ENCODE data around the gene EBF3.

The EBF3 gene

DNA sequence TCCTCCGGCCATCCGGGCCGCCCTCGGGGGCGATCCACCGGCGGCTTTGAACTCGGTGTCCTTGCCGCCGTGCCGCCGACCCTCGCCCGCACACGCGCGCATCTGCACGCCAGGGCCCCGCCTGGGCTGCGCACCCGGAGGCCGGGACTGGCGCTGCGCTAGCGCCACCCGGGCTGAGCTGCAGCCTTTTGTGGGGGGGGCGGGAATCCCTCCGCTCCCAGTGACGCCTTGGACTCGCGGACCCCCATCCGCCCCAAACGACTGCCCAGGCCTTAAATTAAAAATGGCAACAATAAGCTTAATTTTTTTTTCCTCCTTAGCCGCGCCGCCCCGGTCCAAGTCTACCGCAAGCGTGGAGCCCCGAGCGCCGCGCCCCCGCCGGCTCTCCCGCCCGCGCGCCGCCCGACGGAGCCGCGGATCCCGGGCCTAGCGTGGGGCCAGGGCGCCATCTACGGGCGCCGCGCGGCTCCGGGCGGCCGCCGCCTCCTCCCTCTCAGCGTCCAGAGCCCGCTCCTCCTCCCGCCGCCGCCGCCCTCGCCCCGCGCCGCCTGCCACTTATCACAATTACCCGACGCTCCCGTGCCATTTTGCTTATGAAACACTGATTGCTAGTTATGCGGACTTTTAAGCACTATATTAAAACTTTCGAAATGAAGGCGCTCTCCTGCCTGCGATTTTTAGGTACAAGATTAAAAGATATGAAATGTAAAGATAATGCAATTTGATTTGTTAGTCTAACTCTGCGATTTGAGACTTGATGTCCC is 7.5 kb upstream of the EBF3 start:
- DNase-seq (ENCODE audit: low read depth in 3 of 3, low spot score in 1 of 3) = no peak

- no peak for DNase-seq (ENCODE audit: low read depth in 3 of 3, low spot score in 1 of 3)
These were observed 6.6 kb upstream of the EBF3 start for GRCh38 chr10:129970465-129971364.

- no peak for DNase-seq (ENCODE audit: low read depth in 3 of 3, low spot score in 1 of 3)
These were observed 5.9 kb upstream of the EBF3 start for GRCh38 chr10:129969911-129970464.

GRCh38 chr10:129969184-129969910 is 5.3 kb upstream of the EBF3 start:
- no peak for DNase-seq (ENCODE audit: low read depth in 3 of 3, low spot score in 1 of 3)

- no peak for DNase-seq (ENCODE audit: low read depth in 3 of 3, low spot score in 1 of 3)
These were observed 4.7 kb upstream of the EBF3 start for GRCh38 chr10:129968853-129969183.

DNA sequence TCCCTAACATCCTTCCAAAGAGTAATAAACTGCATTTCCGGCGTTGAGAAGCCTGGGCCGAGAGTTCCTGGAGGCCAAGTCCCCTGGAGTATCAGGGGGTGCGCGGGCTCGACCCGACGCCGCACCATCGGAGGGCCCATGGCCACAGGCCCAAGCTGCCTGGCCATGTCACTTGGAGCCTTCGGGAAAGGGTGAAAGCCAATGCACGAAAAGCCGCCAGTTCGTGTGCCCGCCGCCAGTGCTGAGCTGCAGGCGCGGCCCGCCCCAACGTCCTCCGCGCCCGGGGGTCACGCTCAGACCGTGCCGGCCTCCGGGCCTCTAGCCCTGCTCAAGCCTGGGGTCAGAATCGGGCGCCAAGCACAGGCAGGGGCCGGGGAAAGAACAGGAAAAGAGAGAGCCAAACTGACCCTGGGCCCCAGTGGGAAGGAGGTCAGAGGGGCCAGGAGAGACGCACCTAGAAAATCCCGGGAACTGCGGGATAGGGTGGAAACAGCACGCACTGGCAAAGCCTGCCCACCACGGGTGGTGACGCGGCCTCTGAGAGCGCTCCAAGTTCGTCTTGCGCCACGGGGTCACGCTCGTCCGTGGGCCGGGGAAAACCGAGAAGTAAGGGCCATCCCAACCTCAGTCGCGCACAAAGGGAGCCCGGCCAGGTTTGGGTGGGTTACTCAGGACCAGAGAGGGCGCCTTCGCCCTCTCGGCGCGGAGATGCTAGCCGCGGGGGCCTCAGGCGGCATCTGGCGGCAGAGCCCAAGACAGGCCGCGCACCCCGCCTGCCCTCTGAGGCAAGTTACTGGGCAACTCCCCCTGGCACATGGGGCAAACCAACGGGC is 4.2 kb upstream of the EBF3 start:
- DNase-seq (ENCODE audit: low read depth in 3 of 3, low spot score in 1 of 3) = no peak

- DNase-seq (ENCODE audit: low read depth in 3 of 3, low spot score in 1 of 3) = no peak
These were observed 3.5 kb upstream of the EBF3 start for GRCh38 chr10:129967579-129968019.

DNA sequence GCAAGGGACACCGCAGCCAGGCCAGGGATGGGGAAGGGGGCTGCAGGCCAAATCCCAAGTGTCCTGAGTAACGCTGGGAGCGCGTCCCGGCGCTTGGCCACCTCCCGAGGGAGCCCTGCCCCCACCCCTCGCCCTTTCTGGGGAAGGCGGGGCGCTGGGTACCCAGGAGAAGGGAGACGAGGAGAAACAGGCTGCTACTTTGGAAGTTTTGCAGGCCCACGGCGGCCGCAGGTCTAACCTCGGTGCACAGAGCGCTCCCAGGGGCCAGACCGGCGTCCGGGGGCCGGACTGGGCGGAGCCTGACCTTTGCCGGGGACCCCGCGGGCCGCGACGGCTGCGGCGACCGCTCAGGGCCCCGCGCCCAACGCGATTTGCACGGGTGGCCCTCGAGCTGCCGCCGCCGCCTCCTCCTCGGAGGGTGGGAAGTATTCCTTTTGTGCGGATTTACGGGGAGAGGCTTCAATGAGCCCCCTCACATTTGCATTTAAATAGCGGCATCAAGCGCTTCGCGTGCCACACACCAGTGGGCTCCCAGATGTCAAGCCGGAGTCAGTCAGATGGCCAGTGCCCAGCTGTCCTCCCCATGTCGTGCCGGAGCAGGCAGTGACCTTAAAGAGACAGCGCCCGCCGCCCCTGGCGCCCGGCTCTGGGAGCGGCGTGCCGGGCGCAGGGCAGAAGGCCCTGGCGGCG is 3.0 kb upstream of the EBF3 start:
- no peak for DNase-seq (ENCODE audit: low read depth in 3 of 3, low spot score in 1 of 3)

DNA sequence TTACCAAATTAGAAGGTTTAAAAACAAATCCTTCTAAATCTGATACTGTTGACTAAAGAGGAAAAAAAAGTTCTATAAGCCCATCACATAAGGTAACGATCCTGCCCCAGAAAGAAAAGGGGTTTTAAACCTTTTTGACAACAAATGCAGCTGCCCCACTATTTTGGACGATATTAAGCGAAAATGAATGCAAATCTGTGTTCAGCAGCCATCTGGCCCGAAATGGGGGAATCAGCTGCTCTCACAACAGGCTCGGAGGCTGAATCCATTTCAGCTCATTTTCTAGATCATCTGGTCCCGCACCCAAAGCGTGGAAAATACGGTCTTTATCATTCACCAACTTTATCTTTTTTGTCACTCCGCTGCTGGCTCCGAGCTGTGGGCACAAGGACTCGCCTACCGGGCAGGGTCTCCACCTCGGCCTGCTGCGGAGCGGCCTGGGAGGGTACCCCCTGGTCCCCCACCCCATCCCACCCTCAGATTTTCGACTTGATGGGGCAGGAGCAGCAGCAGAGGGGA is 2.4 kb upstream of the EBF3 start:
- DNase-seq (ENCODE audit: low read depth in 3 of 3, low spot score in 1 of 3) = no peak

DNA sequence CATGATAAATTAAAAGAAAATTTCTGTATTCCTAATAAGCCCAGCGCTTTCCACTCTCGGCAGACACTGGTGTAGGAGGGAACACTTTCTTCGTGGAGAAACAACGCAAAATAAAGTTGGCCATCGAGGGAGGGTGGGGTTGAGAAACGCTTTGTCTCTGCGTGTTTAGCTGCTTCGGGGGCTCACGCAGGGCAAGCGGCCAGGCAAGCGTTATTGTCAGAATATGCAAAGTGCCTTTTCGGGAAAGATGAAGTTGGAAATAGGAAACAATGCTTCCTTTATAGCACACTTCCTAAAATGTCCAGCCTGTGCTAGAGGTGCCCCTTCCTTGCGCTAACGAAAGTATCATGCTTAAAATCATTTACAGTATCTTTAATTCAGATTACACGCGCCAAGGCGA is 1.9 kb upstream of the EBF3 start:
- DNase-seq (ENCODE audit: low read depth in 3 of 3, low spot score in 1 of 3) = no peak

DNA sequence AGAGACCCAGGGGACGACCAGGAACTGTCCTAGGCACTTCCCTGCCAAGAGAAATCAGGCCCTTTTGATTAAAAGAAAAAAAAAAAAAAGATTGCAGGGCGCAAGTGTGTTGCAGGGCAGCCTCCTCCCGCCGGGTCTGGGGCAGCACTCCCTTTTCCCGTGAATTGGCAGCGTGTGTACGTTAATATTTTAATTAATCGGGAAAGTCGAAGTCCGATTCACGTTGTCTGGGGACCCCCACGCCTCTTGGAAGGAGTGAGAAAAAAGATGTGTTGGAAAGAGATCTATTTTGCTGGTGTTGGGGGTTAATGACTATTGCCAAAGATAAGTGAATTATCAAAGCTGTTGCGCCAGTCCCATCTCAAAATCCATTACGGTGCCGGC is 1.3 kb upstream of the EBF3 start:
- DNase-seq (ENCODE audit: low read depth in 3 of 3, low spot score in 1 of 3) = no peak

DNA sequence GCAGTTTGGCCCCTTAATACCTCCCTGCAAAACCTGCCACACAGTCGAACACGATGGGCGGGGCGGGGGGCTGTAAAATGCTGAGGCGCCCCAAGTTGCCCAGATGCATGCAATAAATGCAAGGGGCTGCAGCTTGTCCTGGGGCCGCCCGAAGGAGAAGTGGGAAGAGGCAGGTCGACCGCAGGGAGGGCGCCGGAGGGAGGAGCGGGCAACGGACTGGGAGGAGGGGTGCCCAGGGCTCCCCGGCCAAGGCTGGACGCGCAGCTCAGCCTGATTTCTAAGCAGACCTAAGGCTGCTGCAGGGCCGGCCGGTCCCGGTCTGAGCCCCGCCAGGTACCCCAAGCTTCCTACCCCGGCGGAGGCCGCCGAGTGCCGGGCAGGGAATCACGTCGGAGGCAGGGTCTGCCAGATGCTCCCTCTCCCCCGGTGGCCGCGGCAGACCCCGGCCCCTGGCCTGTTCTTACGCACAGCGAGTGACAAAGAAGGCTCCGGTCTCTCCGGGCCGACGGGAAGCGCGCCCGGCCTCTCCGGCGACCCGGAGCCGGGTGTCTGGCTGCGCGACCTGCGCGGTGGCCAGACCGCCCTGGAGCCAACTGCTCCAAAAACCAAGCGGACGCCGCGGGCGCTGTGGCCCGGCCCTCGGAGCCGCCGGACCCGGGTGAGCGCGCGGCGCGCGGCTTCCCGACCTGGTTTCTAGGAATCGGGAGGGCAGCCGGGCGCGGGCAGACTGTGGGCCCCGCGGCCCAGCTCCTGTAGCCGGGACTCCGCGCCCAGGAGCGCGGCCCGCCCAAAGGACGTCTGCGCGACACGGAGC is 744 bp upstream of the EBF3 start:
- no peak for DNase-seq (ENCODE audit: low read depth in 3 of 3, low spot score in 1 of 3)

- no peak for DNase-seq (ENCODE audit: low read depth in 3 of 3, low spot score in 1 of 3)
These were observed 1.0 kb downstream of the EBF3 start for GRCh38 chr10:129962872-129963640.

DNA sequence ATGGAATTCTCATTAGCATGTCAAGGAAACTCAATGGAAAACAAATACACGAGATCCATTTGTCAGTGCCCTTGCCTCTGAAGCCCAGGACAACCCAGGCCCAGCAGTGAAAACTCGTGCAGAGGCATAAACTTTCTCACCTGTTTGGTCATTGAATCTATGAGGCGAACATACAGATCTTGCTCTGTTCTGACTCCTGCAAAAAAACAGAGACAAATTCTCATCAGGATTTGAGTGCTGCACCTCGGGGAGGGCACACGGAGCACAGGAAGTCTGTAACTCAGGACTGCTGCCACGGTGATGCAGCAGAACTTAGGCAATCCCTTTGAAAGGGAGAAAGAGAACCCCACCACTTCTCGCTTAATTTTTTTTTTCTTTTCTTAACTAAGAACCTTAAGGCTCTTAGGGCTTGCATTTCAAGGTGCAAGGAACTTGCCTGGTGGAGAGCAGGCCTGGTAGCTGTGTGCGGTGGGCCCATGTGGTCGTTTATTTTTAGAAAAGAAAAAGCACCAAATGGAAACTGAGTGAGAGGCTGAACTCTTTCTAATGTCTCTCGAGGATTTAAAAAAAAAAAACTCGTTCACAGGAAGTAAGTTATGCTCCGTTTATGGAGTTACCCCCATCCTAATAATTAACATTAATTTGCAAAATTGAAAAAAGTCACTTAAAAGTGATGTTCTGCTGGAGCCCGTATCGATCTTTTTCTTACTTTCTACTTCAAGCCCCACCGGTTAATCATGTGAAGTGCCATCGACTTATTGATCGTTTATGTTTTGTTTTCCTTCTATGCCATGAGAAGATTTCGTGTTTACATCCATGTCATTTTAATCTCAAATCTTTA is 1.8 kb downstream of the EBF3 start:
- DNase-seq (ENCODE audit: low read depth in 3 of 3, low spot score in 1 of 3) = no peak

GRCh38 chr10:129961157-129961701 is 2.8 kb downstream of the EBF3 start:
- no peak for DNase-seq (ENCODE audit: low read depth in 3 of 3, low spot score in 1 of 3)

- no peak for DNase-seq (ENCODE audit: low read depth in 3 of 3, low spot score in 1 of 3)
These were observed 3.5 kb downstream of the EBF3 start for GRCh38 chr10:129960481-129961156.
